Esophagus squamous epithelium (tissue), 4 donors: ENCODE results near the gene WDR35.

ENCODE experiments used
- POLR2A ChIP-seq, 4 donors: fragments of 450-650 bp; IDR thresholded peaks; one replicate each; pipeline ENCODE4 v1.6.1; 2017; ENCODE audit warnings: antibody characterized with exemption in 4 of 4, mild to moderate bottlenecking in 4 of 4, moderate library complexity in 3 of 4
- TF ChIP-seq, protein P1 (sequence below), 6 experiments: fragments of 450-650 bp in 4 of 6; fragments of 200-600 bp in 2 of 6; sonication (generic) in 2 of 6; IDR thresholded peaks; one replicate each; pipeline ENCODE4 v1.5.1; 2016 to 2019; ENCODE audit warnings: antibody characterized with exemption in 6 of 6, mild to moderate bottlenecking in 4 of 6, moderate library complexity in 4 of 6

DNA sequence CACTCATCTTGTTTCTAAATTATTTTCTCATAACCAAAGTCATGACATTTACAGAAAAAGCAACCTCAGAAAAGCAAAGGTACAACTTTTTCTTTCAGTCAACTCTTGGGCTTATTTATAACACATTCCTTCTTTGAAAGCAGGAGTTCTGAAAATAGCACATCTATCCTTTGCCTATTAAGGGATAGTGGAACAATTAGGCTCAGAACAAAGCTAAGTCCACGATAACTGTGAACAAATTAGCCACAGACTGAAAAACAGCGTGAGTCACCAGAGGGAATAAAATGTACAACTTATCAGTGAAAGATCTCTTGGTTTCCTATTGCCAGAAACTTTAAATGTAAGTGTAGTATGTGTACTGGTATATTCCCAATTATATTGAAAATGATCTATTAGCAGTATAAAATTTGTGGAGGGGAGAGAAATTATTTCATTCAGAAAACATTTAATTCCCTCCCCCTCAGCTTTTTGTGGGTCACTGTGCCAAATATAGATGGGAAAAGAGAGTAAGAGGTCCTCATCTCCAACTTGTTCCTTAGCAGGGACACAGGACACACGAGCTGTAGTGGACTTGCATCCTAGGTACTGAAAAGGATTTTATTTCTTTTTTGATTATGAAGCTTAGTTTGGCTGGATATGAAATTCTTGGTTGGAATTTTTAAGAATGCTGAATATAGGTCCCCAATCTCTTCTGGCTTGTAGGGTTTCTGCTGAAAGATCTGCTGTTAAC is 38.0 kb upstream of the WDR35 start:
- TF ChIP-seq, protein P1, sequence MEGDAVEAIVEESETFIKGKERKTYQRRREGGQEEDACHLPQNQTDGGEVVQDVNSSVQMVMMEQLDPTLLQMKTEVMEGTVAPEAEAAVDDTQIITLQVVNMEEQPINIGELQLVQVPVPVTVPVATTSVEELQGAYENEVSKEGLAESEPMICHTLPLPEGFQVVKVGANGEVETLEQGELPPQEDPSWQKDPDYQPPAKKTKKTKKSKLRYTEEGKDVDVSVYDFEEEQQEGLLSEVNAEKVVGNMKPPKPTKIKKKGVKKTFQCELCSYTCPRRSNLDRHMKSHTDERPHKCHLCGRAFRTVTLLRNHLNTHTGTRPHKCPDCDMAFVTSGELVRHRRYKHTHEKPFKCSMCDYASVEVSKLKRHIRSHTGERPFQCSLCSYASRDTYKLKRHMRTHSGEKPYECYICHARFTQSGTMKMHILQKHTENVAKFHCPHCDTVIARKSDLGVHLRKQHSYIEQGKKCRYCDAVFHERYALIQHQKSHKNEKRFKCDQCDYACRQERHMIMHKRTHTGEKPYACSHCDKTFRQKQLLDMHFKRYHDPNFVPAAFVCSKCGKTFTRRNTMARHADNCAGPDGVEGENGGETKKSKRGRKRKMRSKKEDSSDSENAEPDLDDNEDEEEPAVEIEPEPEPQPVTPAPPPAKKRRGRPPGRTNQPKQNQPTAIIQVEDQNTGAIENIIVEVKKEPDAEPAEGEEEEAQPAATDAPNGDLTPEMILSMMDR (IDR thresholded peaks at IDR 0.05) = no peak
- TF ChIP-seq POLR2A (IDR thresholded peaks at IDR 0.05) = no peak
